IPS-20b (cell line): Measurements from ENCODE around the gene SPINK2.

ENCODE experiments used
- H3K27ac ChIP-seq: one replicate; pipeline ENCODE4 v1.5.1; 2013; ENCODE audit warnings: low read length
- H3K27me3 ChIP-seq: 2 replicates; pipeline ENCODE4 v1.6.1; 2013; ENCODE audit warnings: mild to moderate bottlenecking, low read length, inconsistent platforms; ENCODE audit not compliant: insufficient read depth
- H3K36me3 ChIP-seq: 2 replicates; pipeline ENCODE4 v1.6.1; 2013; ENCODE audit warnings: low read depth, mild to moderate bottlenecking, inconsistent platforms, low read length, moderate library complexity; ENCODE audit not compliant: insufficient read depth
- H3K4me1 ChIP-seq: 2 replicates; pipeline ENCODE4 v1.6.1; 2013; ENCODE audit warnings: mild to moderate bottlenecking, control low read depth, inconsistent platforms, low read length, moderate library complexity; ENCODE audit not compliant: insufficient read depth
- H3K4me3 ChIP-seq: 2 replicates; pipeline ENCODE4 v1.5.1; 2013; ENCODE audit warnings: mild to moderate bottlenecking, low read length, inconsistent platforms
- H3K9ac ChIP-seq: 2 replicates; pipeline ENCODE4 v1.6.1; 2013; ENCODE audit warnings: low read depth, mild to moderate bottlenecking, inconsistent platforms, low read length, moderate library complexity
- H3K9me3 ChIP-seq: 2 replicates; pipeline ENCODE4 v1.6.1; 2013; ENCODE audit warnings: mild to moderate bottlenecking, low read depth, low read length, inconsistent platforms; ENCODE audit not compliant: insufficient read depth

The SPINK2 gene

GRCh38 chr4:56840559-56840958 is 19.1 kb upstream of the SPINK2 start:
- Histone ChIP-seq H3K9me3 (no peaks in the 10 kb centered on the region), H3K9ac (no peak overlapping the region), H3K4me3 (no peak overlapping the region)

GRCh38 chr4:56828784-56829535 is 7.5 kb upstream of the SPINK2 start:
- Histone ChIP-seq H3K4me3 (no peak overlapping the region), H3K9ac (no peak overlapping the region), H3K27me3 (peaks cover 3% of the 10 kb centered on the region; the same call in 1 of the 2 replicates), H3K9me3 (no peaks in the 10 kb centered on the region), H3K27ac (no peak overlapping the region), H3K4me1 (no peaks in the 10 kb centered on the region), H3K36me3 (no peaks in the 10 kb centered on the region)

More at GRCh38 chr4:56840559-56840958, 19.1 kb upstream of the SPINK2 start:
- Histone ChIP-seq H3K27ac (no peak overlapping the region), H3K36me3 (no peaks in the 10 kb centered on the region), H3K4me1 (peaks cover 14% of the 10 kb centered on the region), H3K27me3 (peaks cover 45% of the 10 kb centered on the region)

GRCh38 chr4:56823933-56824600 is 2.6 kb upstream of the SPINK2 start:
- no peaks in the 10 kb centered on the region; the same call in 1 of the 2 replicates for H3K4me1 ChIP-seq
- H3K9ac ChIP-seq, result no peak overlapping the region
- peaks cover 38% of the 10 kb centered on the region for H3K27me3 ChIP-seq
- no peaks in the 10 kb centered on the region for H3K36me3 ChIP-seq
- H3K27ac ChIP-seq, result no peak overlapping the region
- no peak overlapping the region for H3K4me3 ChIP-seq
- H3K9me3 ChIP-seq, result no peaks in the 10 kb centered on the region

GRCh38 chr4:56818797-56819196 is 2.7 kb downstream of the SPINK2 start:
- H3K4me3 ChIP-seq, result no peak overlapping the region

GRCh38 chr4:56817840-56818491 is 3.5 kb downstream of the SPINK2 start:
- Histone ChIP-seq H3K4me3 (no peak overlapping the region), H3K9ac (no peak overlapping the region), H3K27ac (no peak overlapping the region), H3K27me3 (peaks cover 34% of the 10 kb centered on the region), H3K9me3 (no peaks in the 10 kb centered on the region), H3K36me3 (no peaks in the 10 kb centered on the region), H3K4me1 (no peaks in the 10 kb centered on the region; the same call in 1 of the 2 replicates)

More at GRCh38 chr4:56818797-56819196, 2.7 kb downstream of the SPINK2 start:
- Histone ChIP-seq H3K9ac (no peak overlapping the region), H3K36me3 (no peaks in the 10 kb centered on the region), H3K27ac (no peak overlapping the region), H3K4me1 (no peaks in the 10 kb centered on the region; the same call in 1 of the 2 replicates), H3K9me3 (no peaks in the 10 kb centered on the region), H3K27me3 (peaks cover 35% of the 10 kb centered on the region)

GRCh38 chr4:56806666-56807065 is 14.8 kb downstream of the SPINK2 start:
- H3K36me3 ChIP-seq, result no peaks in the 10 kb centered on the region
- H3K4me3 ChIP-seq, result no peak overlapping the region
- no peaks in the 10 kb centered on the region for H3K4me1 ChIP-seq
- H3K9me3 ChIP-seq, result no peaks in the 10 kb centered on the region
- no peaks in the 10 kb centered on the region for H3K27me3 ChIP-seq
- no peak overlapping the region for H3K9ac ChIP-seq
- H3K27ac ChIP-seq, result no peak overlapping the region

GRCh38 chr4:56804551-56804950 is 16.9 kb downstream of the SPINK2 start:
- no peaks in the 10 kb centered on the region for H3K9me3 ChIP-seq
- no peaks in the 10 kb centered on the region for H3K36me3 ChIP-seq
- no peak overlapping the region for H3K9ac ChIP-seq
- H3K27me3 ChIP-seq, result peaks cover 5% of the 10 kb centered on the region; the same call in 1 of the 2 replicates
- no peaks in the 10 kb centered on the region for H3K4me1 ChIP-seq
- H3K4me3 ChIP-seq, result no peak overlapping the region
- H3K27ac ChIP-seq, result no peak overlapping the region

GRCh38 chr4:56803471-56803870 is 18.0 kb downstream of the SPINK2 start:
- H3K4me3 ChIP-seq, result no peak overlapping the region
- no peak overlapping the region for H3K27ac ChIP-seq
- no peak overlapping the region for H3K9ac ChIP-seq
- H3K9me3 ChIP-seq, result no peaks in the 10 kb centered on the region
- H3K36me3 ChIP-seq, result no peaks in the 10 kb centered on the region
- no peaks in the 10 kb centered on the region for H3K4me1 ChIP-seq
- peaks cover 13% of the 10 kb centered on the region; the same call in 1 of the 2 replicates for H3K27me3 ChIP-seq

- Histone ChIP-seq H3K4me1 (no peaks in the 10 kb centered on the region), H3K4me3 (peak overlapping the region; percentile 83), H3K36me3 (no peaks in the 10 kb centered on the region), H3K9ac (peak overlapping the region; percentile 60; the same call in 1 of the 2 replicates), H3K9me3 (no peaks in the 10 kb centered on the region), H3K27ac (no peak overlapping the region), H3K27me3 (peaks cover 13% of the 10 kb centered on the region; the same call in 1 of the 2 replicates)
These were observed 21.4 kb downstream of the SPINK2 start for GRCh38 chr4:56799824-56800756.

- Histone ChIP-seq H3K27me3 (peaks cover 13% of the 10 kb centered on the region; the same call in 1 of the 2 replicates), H3K4me1 (no peaks in the 10 kb centered on the region), H3K9me3 (no peaks in the 10 kb centered on the region), H3K9ac (no peak overlapping the region), H3K36me3 (no peaks in the 10 kb centered on the region), H3K4me3 (peak overlapping the region; percentile 83; the same call in 1 of the 2 replicates), H3K27ac (no peak overlapping the region)
These were observed 22.2 kb downstream of the SPINK2 start for GRCh38 chr4:56799161-56799759.
